HG03159 (cell line): ENCODE results near the gene MXI1.
"Not testable (repeated sequence)": the region's sequence is repeated elsewhere in the genome, so short reads cannot be mapped to it uniquely, and the experiment has no call there.

Experiments used
- ATAC-seq: cut with Tn5 transposase; IDR thresholded peaks from one replicate; pipeline ENCODE4 v1.9.1; 2021; ENCODE audit warnings: mild to moderate bottlenecking, moderate library complexity; ENCODE audit not compliant: unreplicated experiment

Gene MXI1

GRCh38 chr10:110311357-110311949 lies 104.0 kb downstream of the MXI1 start:
- no peak for ATAC-seq

GRCh38 chr10:110312206-110312605 lies 104.8 kb downstream of the MXI1 start:
- no peak for ATAC-seq

DNA sequence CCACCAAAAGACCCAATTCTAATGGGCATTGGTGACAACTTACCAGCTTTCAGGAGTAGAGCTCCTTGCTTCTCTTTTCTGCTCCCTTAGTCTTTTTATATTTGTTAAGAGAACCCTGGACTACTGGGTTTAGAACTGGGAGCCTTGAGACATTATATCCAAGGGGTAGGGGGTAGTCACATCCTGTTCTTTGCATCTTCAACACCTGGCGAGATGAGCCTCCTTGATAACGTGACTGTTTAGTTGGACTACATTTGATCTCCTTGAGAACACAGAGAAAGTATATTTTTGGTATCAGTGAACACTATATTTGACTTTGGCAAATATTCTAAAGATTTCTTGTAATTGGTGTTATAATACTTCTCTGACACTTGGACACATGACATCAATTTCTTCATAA lies 106.3 kb downstream of the MXI1 start:
- ATAC-seq: no peak

DNA sequence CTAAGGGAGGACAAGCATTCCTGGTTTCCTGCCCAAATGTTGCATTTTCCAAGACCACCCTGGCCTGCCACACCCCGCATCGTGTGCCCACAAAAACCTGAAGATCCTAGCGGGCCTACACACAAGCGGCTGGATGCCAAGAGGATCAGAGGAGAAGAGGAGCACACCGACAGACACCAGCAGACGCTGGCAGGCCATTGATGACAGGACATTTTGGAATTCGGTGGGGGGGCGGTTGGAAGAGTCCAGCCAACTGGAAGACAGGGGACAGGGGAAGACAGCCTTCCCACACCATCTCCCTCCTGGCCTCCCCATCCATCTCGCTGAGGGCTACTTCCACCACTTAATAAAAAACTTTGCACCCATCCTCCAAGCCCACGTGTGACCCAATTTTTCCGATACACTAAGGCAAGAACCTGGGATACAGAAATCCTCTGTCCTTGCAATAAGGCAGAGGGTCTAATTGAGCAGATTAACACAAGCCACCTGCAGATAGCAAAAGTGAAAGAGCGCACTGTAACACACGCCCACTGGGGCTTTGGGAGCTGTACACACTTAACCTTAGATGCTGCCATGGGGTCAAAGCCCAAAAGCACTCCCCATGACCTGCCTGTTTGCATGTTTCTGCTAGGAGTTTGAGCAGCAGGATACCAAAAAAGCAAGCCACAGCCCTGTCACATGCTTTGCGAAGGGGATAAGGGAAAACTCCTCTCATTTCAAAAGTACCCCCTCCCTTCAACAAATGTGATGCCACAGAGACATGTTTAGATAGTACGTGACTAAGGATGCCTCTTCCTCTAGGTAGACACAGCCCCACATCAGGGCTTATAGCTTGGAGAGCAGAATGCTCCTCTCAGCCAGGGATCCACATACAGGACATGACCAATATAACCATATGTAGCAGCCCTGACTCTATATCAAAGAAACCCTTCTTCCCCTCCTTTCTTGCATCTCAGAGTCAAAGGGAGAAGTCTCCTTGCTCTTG lies 110.8 kb downstream of the MXI1 start:
- no peak for ATAC-seq

DNA sequence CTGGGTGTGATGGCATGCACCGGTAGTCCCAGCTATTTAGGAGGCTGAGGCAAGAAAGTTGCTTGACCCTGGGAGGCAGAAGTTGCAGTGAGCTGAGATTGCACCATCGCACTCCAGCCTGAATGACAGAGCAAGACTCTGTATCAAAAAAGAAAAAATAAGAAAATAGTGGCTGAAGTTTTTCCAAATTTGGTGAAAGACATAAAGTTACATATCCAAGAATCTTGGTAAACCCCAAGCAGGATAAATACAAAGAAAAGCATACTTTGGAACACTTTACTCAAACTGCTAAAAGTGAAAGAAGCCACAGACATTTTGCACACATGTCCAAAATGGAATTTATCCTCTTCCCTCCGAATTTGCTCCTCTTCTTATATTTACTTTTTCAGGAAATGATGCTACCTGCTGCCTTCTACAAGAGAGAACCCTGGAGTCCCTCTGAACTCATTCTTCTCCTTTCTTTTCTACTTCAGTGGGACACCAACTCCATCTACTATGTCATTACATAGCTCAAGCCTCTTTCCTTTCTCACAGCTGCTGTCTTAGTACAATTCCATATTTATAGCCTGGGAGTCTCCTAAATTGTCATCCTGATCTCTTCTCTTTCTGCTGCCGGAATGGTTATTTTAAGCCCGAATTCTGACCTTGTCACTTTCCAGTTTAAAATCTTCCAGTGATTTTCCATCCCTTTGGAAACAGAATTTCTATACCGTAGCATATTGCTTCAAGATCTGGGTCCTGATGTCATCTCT lies 114.6 kb downstream of the MXI1 start:
- no peak for ATAC-seq

GRCh38 chr10:110323503-110323902 lies 116.1 kb downstream of the MXI1 start:
- ATAC-seq: no peak

- ATAC-seq: peak; percentile 54
These were observed 116.9 kb downstream of the MXI1 start for GRCh38 chr10:110324201-110324804.

- peak; percentile 59 for ATAC-seq
These were observed 117.4 kb downstream of the MXI1 start for GRCh38 chr10:110324805-110325280.

DNA sequence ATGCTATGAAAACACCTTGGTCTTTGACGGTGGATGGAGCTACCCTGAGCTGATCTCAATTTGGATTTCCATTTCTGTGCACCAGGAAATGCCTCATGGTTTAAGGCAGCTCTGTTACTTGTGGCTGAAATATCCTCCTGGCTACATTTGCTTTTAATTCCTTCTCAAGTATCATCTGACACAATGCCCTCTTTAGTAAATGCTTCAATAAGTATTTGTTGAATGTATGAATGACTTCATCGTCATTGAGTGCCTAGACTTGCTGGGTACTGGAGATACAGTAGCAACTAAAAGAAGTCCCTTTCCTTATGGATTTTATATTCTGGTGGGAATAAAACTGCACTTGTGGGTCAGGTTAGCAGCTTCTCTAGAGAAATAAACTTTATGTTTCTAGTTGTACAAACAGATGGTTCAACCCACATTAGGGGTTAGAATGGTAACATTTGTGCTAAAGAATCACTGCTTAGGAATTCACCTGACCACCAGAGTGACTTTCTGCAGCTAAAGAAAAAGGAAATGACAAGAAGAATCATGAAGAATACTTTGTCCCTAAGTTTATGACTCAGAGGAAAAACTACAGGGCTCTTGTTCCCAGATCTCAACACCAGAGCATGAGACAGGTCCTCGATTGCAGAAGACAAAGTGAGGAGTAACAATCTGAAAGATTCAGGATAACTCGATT lies 119.1 kb downstream of the MXI1 start:
- no peak for ATAC-seq

DNA sequence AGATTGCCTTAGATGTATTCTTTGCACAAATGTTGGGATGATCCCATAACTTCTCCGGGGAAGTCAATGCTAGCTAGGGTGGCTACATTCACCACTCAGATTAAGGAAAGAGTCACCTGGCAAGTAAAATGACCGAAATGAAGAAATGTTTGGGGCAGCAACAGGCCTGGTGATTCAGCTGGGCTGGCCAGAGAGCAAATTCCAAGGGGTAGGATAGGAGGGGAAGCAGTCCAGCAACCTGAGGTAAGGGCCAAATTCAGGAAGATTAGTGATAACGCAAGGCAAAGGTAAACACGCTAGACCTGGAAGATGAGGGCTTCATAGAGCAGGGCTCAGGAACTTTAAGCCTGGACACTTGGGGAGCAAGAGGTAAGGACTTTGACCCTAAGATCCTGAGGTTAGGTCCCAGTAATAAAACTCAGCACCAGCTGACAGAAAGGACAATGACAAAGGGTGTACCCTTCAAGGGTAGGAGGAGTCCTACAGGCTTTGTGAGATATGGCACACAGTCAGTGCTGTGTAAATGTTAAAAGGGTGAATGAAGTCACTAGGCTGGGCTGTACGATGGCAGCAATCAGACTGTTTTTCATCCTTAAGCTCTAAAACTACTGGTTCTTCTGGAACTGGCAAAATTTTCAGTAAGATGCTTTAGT lies 120.0 kb downstream of the MXI1 start:
- ATAC-seq: no peak

DNA sequence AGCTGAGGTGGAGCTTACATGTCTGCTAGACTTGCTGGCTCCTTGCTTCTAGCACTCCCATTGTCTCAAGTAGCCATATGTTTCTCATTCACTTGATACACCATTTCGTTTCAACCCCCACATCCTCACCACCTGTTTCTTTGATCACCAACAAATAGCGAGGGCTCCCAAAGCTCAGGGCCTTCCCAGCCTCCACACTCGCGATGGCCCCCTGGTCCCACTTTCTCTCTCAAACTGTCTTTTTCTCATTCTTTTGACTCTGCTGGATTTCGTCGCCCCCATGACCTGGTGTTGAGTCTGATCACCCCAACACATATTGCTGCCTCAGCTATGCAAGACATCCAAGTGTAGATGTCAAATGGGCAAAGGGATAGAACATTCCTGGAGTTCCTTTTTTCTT lies 123.3 kb downstream of the MXI1 start:
- ATAC-seq: no peak

DNA sequence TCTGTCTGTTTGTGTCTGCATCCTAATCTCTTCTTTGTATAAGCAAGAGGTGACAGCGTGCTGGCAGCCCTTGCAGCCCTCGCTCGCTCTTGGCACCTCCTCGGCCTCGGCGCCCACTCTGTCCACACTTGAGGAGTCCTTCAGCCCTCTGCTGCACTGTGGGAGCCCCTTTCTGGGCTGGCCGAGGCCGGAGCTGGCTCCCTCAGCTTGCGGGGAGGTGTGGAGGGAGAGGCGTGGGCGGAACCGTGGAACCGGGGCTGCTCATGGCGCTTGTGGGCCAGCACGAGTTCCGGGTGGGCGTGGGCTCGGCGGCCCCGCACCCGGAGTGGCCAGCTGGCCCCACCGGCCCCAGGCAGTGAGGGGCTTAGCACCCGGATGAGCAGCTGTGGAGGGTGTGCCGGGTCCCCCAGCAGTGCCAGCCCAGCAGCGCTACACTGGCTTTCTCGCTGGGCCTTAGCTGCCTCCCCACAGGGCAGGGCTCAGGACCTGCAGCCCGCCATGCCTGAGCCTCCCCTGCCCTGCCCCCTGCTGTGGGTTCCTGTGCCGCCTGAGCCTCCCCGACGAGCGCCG lies 123.9 kb downstream of the MXI1 start:
- not testable (repeated sequence) for ATAC-seq

GRCh38 chr10:110334061-110334656 lies 126.8 kb downstream of the MXI1 start:
- ATAC-seq: no peak

GRCh38 chr10:110335314-110336064 lies 128.1 kb downstream of the MXI1 start:
- no peak for ATAC-seq

DNA sequence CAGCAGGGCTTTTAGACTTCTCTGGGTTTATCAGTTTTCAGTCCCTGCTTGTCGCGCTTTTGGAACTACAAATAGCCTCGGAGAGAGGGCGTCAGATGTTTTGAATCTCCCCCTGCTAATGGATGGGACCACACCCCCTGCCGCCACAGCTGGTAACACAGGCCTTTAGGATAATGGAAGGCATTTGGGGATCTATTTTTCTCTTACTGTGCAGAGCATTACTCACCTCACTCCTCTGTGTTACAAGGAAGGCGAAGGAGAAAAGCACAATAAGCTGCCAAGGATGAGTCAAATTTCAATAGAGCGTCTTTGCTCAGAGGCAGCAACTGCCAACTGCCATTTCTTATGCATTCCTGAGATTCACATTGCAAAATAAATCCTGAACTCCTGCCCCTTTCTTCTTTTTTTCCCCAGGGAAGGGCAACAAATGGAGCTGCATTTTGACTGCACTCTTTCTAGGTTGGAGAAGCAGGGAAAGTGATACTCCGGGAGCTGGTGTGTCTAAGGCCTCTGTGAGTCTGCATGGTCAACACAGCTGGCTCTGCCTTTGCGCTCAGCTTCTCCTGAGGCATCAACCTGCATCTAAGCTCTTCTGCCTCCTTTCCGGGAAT lies 128.8 kb downstream of the MXI1 start:
- no peak for ATAC-seq
